CD4-positive, alpha-beta T cell treated with Interleukin-17A for 1 hour (primary cell): ENCODE results near the gene PYGB.

Experiments
- DNase-seq: peaks from one replicate; pipeline ENCODE4 v3.0.0-alpha.2; 2020

Gene PYGB

DNA sequence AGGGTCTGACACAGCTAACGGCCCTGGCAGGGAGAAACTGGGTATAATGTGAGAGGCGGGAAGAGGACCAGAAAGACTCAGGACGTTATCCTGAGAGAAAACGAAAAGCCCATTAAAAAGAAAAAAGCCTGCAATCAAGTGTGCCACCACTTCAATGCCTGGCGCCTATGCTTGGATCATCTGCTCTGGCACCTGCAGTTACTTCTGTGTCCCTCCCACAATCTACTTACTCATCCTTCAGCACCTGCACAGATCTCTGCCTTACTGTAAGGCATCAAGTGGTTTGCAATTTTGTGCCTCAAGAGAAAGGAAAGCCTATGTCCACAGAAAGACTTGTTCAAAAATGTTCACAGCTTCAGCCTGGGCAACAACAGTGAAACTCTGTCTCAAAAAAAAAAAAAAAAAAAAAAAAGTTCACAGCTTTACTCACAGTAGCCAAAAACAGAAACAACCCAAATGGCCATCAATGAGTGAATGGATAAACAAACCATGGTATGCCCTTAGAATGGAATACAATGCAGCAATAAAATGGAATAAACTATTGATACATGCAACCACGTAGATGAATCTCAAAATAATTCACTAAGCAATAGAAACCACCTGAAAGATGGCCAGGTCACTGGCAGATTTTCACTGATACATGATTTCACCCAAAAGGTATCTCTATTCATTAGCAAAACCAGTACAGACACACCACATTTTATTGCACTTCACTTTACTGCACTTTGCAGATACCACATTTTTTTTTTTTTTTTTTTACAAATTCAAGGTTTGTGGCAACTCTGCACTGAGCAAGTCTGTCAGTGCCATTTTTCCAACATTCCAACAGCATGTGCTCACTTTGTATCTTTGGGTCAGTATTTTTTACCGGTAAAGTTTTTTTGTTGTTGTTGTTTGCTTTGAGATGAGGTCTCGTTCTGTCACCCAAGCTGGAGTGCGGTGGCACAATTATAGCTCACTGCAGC is 94.1 kb downstream of the PYGB start:
- DNase-seq, result no peak

DNA sequence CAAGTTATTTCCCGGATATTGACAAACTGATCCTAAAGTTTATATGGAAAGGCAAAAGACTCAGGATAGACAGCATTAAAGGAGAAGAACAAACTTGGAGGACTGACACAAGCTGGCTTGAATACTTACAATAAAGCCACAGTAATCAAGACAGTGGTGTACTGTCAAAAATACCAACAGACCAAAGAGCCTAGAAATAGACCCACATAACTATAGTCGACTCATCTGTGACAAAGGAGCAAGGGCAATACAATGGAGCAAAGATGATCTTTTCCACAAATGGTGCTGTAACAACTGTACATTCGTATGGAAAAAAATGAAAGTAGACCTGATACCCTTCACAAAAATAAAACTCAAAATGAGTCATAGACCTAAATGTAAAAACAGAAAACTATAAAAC is 96.7 kb downstream of the PYGB start:
- no peak for DNase-seq

DNA sequence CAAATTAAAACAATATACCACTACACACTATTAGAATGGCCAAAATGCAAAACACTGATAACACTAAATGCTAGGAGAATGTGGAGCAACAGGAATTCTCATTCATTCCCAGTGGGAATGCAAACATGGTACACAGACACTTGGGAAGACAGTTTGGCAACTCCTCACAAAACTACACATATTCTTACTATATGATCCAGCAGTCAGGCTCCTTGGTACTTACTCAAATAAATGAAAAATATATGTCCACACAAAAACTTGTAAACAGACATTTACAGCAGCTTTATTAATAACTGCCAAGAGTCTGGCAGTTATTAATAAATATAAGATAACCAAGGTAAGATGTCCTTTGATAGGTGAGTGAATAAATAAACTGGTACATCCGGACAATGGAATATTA is 97.8 kb downstream of the PYGB start:
- DNase-seq, result no peak

DNA sequence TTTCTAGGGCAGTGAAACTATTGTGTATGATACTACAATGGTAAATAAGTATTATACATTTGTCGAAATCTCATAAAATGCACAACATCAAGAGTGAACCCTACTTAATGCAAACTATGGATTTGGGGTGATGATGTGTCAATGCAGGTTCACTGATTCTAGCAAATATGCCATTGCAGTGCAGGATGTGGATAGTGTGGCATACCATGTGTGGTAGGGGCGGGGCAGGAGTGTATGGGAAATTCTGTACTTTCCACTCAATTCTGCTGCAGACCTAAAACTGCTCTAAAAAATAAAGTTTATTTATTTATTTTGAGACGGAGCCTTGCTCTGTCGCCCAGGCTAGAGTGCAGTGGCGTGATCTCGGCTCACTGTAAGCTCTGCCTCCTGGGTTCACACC is 98.5 kb downstream of the PYGB start:
- DNase-seq, result peak; percentile 7
